Hematopoietic multipotent progenitor cell treated with erythropoietin and hydrocortisone succinate and interleukin-3 and kit ligand, for 8 days (in vitro differentiated cells): Measurements from ENCODE around the gene KLK2.

Source experiments
- DNase-seq: peaks from one replicate; pipeline ENCODE4 v3.0.0-alpha.2; 2015

The KLK2 gene

DNA sequence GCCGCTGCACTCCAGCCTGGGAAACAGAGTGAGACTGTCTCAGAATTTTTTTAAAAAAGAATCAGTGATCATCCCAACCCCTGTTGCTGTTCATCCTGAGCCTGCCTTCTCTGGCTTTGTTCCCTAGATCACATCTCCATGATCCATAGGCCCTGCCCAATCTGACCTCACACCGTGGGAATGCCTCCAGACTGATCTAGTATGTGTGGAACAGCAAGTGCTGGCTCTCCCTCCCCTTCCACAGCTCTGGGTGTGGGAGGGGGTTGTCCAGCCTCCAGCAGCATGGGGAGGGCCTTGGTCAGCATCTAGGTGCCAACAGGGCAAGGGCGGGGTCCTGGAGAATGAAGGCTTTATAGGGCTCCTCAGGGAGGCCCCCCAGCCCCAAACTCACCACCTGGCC is at the start of gene KLK2:
KLK2 (plus strand) TSS at position 384 of the 400 bp plus-strand sequence. CDS start 35 bp downstream, outside the sequence.
- DNase-seq, result no peak

DNA sequence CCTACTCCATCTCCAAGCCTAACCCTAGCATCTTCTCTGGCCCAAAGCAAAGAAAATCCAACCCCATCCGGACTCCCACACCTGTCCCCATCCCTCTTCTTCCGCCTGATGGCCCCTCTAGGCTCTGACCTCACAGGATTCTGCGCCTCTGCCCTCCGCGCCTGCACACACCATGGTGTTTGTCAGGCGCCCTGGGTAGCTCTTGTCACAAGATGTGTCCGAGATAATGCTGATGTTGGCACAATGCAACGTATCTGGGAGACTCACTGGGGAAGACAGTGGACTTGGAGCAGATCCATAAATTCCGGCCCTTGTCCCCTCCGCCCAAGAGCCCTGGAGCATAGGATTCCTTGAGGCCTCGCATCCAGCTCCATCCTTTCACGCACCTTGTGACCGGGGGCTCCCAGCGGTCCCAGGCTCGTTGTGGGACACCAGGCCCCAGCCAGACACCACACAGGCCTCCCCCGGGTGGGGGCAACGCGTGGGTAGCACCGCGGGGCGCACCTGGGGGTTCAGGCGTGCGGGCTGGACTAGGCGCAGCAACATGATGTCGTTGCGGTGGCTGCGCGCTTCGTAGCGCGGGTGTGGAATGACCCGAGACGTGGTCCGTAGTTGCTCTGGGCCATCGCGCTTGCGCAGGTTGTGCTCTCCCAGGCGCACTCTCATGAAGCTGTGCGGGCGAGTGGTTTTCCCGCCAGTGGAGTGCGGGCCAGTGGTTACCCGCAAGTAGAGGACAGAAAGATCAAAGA is 46.6 kb upstream of the KLK2 start:
- DNase-seq, result no peak

- no peak for DNase-seq
Measured at GRCh38 chr19:50827476-50827875, 45.8 kb upstream of the KLK2 start.

GRCh38 chr19:50829801-50830200 is 43.4 kb upstream of the KLK2 start:
- no peak for DNase-seq

GRCh38 chr19:50830266-50831025 is 42.8 kb upstream of the KLK2 start:
- no peak for DNase-seq

GRCh38 chr19:50831026-50831396 is 42.2 kb upstream of the KLK2 start:
- no peak for DNase-seq

GRCh38 chr19:50832666-50833065 is 40.6 kb upstream of the KLK2 start:
- DNase-seq, result no peak

DNA sequence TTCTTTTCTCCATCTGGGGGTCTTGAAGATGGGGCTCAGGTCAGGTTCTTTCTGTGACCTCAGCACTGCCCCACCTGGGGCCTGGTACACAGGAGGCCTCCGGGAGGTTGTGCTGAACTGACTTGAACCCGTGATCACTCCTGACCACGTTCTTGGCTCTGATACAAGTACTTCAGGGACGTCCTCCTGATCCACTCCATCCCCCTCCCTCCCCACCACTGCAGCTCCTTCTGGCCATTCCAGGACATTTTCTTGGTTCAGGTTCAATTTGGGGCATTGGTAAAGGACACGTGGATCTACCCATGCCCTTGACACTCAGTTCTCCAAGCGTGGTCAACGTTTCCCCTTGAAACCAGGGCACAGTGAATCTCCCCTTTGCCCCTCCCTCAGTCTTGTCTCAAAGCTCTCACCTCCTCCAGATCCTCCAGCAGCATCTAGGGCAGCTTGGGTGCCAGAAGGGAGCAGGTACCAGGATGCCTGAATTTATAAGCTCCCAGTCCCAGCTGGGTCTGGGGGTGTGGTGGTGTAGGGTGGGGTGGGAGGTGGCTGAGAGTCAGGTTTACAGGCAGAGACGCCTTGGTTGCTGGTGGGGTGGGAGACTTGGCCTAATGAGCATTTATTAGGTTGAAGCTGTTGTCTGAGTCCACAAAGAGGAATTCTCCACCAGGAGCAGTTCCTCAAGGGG is 40.0 kb upstream of the KLK2 start, which contains the start of gene KLK15:
KLK15 (minus strand) TSS at position 458 of the 685 bp plus-strand sequence. CDS start 2,082 bp downstream, outside the sequence.
- no peak for DNase-seq

- no peak for DNase-seq
Measured at GRCh38 chr19:50833802-50834167, 39.5 kb upstream of the KLK2 start.

GRCh38 chr19:50835103-50835784 is 38.0 kb upstream of the KLK2 start:
- no peak for DNase-seq

GRCh38 chr19:50835785-50836542 is 37.3 kb upstream of the KLK2 start:
- peak; percentile 49 for DNase-seq

- DNase-seq, result no peak
Measured at GRCh38 chr19:50836543-50837195, 36.6 kb upstream of the KLK2 start.

- DNase-seq, result no peak
Measured at GRCh38 chr19:50837300-50837699, 35.9 kb upstream of the KLK2 start.

- peak; percentile 15 for DNase-seq
Measured at GRCh38 chr19:50838239-50838638, 35.0 kb upstream of the KLK2 start.

GRCh38 chr19:50839712-50840655 is 33.3 kb upstream of the KLK2 start:
- DNase-seq, result no peak

DNA sequence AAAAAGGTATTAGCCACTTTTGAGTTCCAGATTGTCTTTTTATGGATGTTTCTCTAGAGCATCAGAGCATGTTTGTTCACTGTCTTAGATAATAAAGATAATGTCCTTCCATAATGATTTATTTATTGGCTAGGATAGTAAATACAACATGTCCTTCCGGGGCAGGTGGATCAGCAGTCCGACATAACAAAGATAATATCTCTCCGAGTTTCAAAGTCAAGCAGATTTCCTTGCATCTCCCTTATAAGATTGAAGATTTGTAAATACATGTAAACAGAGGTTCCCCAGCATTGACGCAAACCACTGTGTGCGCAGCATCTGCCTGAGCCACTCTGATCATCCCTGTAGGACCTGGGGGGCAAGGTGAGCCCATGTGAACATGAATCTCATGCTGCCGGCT is 31.1 kb upstream of the KLK2 start:
- DNase-seq, result no peak

GRCh38 chr19:50843205-50843604 is 30.0 kb upstream of the KLK2 start:
- no peak for DNase-seq

DNA sequence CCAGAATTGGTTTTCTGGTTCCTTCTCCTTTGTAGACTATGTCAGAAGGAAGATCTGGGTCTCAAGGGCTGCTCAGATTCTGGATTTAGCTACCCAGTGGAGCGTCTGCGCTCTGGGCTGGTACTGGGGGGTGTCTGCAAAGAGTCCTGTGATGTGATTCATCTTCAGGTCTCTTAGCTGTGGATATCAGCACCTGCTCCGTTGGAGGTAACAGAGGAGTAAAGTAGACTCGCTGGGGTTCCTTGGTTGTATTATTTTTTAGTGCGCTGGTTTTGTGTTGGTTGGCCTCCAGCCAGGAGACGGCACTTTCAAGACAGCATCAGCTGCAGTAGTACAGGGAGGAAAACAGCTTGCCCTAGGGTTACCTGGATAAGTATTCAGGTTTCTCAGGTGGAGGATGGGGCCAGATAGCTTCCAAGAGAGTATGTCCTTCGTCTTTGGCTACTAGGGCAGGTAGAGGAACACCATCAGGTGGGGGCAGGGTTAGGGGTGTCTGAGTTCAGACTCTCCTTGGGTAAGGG is 29.5 kb upstream of the KLK2 start:
- DNase-seq, result no peak

- DNase-seq, result no peak
Measured at GRCh38 chr19:50844296-50844935, 28.8 kb upstream of the KLK2 start.

DNA sequence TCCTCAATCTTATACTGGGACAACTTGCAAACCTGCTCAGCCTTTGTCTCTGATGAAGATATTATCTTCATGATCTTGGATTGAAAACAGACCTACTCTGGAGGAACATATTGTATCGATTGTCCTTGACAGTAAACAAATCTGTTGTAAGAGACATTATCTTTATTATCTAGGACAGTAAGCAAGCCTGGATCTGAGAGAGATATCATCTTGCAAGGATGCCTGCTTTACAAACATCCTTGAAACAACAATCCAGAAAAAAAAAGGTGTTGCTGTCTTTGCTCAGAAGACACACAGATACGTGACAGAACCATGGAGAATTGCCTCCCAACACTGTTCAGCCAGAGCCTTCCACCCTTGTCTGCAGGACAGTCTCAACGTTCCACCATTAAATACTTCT is 22.5 kb upstream of the KLK2 start:
- no peak for DNase-seq
